HG03045 (cell line): Measurements from ENCODE around the gene AP2A2.

Experiments
- ATAC-seq: cut with Tn5 transposase; IDR thresholded peaks from one replicate; pipeline ENCODE4 v1.9.1; 2021; ENCODE audit warnings: mild to moderate bottlenecking, moderate library complexity; ENCODE audit not compliant: unreplicated experiment

AP2A2 gene

DNA sequence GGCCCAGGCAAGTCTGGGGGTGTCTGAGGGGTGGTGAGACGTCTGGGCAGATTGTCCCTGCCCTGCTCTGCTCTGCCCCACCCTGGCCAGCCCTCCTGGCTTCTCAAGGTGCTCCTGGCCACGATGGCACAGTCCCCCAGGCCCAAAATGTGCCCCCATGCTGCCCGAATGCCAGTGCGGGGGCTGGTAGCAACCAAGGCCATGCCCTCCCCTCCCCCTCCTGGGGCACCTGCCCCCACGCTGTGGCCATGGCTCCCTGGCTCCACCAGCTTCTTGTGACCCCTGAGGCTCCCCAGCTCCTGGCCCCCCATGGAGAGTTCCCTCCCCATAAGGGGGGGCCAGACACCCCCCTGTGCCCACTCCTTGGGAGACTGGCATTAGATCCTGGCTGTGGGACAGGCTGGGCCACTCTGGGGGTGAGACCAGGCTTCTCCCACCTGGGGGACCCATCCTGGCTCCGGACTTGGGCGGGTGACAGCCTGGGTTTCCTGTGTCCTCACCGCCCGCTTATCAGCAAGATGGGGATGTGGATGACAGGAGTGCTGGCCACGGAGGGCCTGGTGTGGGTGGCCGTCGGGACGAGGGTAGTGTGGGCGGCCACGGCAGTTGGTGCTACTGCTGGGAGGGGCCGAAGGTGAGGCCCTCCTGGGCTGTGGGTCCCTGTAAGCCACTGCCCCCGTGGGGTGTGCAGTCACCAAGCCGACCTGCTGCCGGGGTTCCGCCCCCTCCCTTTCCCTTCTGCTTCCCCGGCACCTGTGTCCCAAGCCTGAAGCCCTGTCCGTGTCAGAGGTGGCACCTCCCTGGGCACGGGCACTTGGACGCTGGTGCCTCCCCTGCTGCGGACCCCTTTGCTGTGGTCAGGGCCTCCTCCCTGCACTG lies 126.7 kb downstream of the AP2A2 start:
- no peak for ATAC-seq

DNA sequence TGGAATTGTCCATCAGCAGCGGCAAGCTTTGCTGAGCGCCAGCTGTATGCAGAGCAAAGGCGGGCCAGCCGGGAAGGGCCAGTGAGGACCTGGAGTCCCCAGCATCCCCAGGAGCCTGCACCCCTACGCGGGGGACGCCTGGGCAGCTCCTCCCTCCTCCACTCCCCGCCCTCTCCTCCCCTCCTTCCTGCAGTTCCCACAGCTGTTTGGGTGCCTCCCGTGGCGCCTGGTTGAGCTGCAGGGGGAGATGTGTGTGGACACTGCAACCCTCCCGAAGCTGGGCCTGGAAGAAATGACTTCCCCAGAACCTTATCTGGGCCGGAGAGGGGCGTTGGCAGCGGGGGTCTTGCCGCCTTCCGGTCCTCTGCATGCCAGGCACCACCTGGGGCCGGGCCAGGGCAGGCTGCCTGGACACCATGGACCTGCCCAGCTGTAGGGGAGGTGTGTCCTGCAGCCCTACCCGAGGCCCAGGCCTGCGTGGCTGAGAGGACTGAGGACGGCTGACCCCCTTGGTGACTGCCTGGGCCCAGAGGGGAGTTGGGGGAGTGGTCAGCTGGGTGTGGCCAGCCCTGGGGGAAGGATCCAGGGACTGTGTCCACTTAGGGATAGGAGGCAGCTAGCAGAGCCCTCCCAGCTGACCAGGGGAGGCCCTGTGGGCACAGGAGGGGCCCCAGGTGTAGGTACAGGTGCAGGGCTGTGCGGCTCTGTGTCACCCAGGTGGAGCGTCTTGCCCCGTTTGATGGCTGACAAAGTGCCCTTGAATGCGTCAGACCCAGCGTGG lies 127.6 kb downstream of the AP2A2 start:
- ATAC-seq: no peak

DNA sequence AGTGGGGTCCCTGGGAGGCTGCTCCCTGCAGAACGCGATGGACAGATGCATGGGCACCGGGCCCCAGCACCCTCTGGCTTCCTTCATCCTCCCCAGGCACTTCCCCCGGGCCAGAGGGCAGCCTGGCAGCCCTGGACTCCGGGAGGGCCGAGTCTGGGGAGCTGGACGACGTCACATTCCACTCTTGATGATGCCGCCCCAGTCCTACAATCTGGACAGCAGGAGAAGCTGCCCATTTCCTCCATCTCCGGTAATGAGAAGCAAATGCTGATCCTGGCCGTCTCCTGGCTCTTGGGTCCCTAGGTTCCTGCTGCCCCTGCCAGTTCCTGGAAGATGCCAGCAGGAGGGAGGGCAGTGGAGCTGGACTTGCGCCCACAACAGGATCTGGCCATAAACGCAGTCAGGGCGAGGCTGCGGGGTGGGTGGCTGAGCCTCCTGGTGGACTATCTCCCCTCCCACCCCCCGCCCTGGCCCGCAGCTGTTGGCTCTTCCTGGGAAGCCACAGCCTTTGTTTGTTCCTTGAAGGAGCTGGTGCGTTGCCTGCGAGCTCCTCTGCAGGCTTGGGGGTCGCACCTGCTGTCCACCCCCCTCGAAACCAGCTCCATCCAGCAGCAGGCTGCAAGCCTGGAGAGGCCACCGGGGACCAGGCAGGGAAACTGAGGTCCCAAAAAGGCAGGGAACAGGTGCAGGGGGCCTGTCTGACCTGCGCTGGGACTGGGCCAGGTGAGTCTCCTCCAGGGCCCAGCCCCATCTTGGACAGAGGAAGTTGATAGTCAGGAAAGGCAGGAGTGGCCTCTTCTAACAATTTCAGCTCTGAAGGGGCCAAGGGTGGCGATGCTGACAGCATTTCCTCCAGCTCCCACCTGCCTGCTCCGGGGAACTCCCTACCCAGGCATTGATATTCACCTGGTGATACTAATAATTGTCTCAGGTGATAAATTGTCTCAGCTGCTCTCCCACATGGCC lies 128.8 kb downstream of the AP2A2 start:
- ATAC-seq: no peak

DNA sequence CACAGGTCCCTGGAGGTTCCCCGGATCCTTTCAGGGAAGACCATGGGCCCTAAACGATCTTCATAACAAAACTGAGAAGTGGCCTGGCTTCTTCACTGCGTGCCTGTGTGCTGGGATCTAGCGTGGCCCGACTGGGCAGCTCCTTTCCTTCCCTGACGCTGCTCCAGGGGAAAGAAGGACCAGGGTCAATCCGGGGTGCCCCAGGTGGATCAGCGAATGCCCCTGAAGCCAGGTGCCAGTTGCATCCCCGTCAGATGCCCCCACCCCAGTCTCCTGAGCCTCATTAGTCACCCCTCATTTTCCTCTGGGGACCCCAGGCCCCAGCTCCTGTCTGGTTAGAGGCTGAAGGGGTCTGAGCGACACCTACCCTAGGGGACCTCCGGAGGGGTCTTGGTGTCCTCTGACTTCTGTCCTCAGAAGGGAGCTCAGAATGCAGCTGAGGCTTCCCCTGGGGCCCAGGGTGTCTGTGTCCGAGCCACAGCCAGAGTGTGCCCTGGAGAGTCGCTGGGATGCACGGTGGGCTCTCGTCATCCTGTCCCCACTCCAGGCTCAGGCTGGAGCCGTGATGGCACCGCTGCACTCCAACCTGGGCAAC lies 129.5 kb downstream of the AP2A2 start:
- ATAC-seq: no peak

DNA sequence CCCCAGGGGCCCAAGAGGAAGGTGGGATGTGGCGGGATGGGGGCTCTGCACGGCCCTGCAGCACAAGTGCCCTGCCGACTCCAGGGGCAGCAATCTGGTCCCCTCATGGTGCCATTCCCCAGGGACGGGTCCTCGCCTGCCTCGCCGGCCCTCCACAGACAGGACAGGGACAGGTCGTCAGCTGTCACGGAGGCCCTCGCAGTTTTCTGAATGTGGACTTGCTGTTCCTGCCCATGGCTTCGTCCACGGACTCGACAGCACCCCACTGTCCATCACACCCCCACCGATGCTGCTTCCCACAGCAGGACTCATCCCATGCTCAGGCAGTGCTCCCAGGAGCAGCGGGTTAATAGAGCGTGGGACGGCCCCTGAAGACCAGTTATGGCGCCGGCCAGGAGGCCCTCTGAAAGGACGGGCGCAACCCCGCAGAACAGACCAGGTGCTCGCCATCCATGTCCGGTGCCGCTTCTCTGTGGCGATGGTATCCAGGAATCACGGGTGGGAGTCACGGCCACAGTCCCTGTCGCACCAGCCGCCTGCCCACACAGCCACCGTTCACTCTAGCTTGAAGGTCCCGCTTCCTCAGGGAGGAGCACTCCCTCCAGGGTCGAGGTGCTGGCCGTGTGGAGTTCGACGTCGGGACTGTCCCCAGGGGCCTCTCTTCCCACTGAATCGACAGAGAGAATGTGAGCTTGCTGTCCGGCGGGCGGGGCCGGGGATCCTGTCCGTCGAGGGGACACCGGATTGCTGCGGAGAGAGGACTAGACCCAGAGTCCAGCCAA lies 130.5 kb downstream of the AP2A2 start:
- ATAC-seq: no peak

DNA sequence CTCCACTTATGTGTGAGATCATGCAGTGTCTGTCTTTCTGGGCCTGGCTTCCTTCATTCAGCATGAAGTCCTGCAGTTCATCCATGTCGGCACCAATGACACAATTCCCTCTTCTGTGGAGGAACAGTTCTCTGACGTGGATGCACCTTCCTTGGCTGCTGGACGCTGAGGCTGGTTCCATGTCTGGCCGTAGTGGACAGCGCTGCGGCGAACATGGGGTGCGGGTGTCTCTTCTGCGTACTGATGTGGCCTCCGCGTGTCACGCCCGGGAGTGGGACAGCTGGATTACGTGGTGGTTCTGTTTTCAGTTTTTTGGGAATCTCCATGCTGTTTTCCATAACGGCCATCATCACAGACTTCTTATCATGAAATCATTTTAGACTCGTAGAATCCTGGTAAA lies 132.1 kb downstream of the AP2A2 start:
- ATAC-seq: no peak

DNA sequence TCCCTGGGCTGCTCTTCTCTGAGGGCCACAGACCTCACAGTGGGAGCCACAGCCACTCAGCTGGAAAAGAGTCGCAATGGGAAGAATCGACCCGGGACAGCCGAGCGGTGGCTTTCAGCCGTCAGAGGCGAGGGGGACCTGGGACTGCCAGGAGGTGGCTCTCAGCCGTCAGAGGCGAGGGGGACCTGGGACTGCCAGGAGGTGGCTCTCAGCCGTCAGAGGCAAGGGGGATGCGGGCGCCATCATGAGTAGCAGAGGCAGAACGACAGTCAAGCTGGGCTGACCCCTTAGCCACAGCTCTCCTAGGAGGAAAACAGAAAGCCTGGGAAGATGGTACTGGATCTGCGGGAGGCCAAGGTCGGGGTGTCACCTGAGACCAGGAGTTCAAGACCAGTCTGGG lies 134.1 kb downstream of the AP2A2 start:
- no peak for ATAC-seq

DNA sequence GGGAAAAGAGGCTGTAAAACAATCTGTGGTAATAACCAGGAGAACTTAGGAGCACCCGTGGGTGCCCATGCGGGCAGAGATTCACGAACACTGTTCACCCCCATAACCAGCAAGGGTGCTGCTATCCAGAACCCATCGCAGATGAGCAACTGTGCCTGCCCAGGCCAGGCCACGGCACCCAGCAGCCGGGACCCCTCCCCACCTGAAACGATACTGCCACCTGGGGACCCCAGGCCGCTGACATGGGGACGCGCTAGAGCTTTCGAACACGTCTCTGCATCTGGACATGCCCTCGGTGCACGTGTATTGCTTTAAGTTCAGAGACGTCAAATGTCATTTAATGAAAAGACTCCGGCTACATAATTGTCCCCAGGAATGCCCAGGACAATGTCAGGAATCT lies 134.7 kb downstream of the AP2A2 start:
- ATAC-seq: no peak

DNA sequence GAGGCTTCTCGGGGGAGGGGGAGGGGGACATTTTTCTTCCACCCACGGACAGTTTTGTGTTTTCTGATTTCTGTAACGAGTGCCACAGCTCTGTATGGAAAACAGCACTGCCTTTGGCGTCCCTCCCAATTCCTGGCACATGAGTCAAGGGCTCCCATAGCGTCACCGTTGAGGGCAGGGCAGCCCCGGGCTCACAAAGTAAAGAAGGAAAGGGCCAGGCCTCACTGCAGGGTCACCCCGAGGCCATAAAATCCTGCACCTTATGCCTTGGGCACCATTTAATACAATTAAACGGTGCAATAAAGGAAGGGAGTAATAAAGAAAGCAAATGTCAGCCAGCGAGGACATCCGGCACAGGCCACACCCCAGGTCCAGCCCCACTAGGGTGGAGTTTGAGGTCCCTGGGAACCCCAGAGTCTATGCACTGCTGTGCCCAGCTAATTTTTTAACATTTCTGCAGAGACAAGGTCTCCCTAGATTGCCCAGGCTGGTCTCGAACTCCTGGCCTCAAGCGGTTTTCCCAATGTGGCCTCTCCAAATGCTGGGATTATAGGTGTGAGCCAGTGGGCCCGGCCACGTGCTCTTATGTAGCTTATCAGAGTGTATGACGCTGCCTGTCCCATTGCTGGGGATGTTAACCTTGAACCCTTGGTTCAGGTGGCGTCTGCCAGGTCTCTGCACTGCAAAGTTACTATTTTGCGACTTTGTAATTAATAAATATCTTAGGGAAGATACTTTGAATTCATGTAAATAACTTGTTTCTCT lies 135.4 kb downstream of the AP2A2 start:
- ATAC-seq: no peak
